ENCODE measurements around the gene DOK1.

- TF ChIP-seq, protein P1, sequence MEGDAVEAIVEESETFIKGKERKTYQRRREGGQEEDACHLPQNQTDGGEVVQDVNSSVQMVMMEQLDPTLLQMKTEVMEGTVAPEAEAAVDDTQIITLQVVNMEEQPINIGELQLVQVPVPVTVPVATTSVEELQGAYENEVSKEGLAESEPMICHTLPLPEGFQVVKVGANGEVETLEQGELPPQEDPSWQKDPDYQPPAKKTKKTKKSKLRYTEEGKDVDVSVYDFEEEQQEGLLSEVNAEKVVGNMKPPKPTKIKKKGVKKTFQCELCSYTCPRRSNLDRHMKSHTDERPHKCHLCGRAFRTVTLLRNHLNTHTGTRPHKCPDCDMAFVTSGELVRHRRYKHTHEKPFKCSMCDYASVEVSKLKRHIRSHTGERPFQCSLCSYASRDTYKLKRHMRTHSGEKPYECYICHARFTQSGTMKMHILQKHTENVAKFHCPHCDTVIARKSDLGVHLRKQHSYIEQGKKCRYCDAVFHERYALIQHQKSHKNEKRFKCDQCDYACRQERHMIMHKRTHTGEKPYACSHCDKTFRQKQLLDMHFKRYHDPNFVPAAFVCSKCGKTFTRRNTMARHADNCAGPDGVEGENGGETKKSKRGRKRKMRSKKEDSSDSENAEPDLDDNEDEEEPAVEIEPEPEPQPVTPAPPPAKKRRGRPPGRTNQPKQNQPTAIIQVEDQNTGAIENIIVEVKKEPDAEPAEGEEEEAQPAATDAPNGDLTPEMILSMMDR (IDR thresholded peaks at IDR 0.05; ENCODE audit: borderline replicate concordance, extremely low read depth, low read length, poor library complexity, severe bottlenecking), result peak; percentile 7
- TF ChIP-seq EZH2 (IDR thresholded peaks at IDR 0.05; ENCODE audit: borderline replicate concordance, low read depth, low read length, severe bottlenecking), result no peak
These were observed 46.5 kb upstream of the DOK1 start for GRCh38 chr2:74507926-74508520.

Data from DND-41 (cell line).